DND-41 (cell line): Measurements from ENCODE around the gene CALML3.

ENCODE experiments used
- CTCF ChIP-seq: IDR thresholded peaks from 2 replicates; pipeline ENCODE4 v1.5.1; 2012; ENCODE audit warnings: borderline replicate concordance, low read length, moderate library complexity, mild to moderate bottlenecking; ENCODE audit not compliant: poor library complexity, severe bottlenecking; ENCODE audit errors: extremely low read depth
- EZH2 ChIP-seq: IDR thresholded peaks from 3 replicates; pipeline ENCODE4 v1.6.1; 2012; ENCODE audit warnings: borderline replicate concordance, low read depth, mild to moderate bottlenecking, moderate library complexity, low read length, inconsistent platforms; ENCODE audit not compliant: severe bottlenecking

DNA sequence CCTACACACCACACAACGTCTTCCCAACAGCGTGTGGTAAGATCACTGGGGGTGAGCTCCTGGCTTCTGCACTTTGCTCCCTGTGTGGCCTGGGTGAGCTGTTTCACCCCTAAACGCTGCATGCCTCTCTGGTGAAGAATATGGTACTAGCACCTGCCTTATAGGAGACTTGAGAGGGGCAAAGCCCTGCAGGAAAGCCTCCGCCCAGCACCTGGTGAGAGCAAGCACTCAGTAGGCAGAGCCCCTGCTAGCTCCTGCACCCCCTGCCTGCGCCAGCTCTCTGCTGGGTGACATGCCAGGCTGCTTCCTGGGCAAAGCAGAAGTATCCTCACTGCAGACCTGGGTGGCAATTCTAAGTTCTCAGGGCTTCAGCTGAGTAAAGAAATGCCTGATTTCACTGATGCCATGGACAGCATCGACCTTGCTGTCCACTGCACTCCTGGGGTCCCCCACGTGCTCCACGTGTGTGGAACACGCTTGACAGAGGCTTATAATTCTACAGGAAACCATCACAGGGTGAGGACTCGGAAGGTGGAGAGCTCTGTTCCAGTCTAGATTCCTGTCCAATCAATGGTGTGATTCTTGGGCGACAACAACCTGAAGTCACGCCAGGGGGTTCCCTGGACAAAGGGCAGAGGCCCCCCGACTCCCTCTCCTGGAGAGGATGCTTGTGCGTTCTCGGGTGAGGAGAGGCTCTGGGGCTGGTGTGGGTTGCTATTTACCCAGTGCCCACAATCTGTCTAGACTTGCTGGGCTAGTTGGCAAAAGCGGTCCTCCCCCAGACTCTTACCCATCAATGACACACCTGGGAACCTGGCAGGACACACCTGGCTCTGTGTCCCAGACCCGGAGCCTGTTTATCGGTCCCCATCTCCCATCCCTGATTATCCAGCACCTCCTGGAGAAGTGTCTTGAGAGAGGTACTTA is 20.4 kb upstream of the CALML3 start:
- TF ChIP-seq CTCF: no peak
- TF ChIP-seq EZH2: no peak
